Measurements from ENCODE around the gene TRPM3.

TRPM3 gene

DNA sequence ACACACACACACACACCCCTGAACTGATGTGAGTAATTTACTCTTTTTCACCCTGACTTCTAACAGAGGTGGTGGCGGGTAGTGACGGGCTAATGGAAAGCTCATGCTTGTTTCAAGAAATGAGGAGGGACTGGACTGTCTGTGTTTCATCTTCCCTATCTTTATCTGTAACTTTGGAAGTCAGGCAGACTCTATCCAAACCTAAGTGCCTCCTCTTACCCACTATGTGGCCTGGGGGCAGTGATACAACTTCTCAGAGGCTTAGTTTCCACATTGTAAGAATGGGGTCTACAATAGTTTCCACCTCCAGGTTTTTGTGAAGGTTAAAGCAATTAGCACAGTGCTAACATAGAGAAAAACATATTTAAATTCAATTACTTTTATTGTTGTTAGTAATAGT is 5.9 kb upstream of the TRPM3 start:
- Histone ChIP-seq H3K18ac (ENCODE audit: low read length) (no peak overlapping the region), H3K4ac (ENCODE audit: low read depth, low read length) (no peak overlapping the region), H2BK5ac (ENCODE audit: low read depth, low read length, poor library complexity) (no peak overlapping the region), H3K9ac (ENCODE audit: low read length) (no peak overlapping the region), H3K36me3 (ENCODE audit: control insufficient read depth in 1 of 2, insufficient read depth in 2 of 2, low read length in 2 of 2) (no peaks in the 10 kb centered on the region), H3K79me1 (ENCODE audit: low read length) (no peaks in the 10 kb centered on the region), H2AK5ac (ENCODE audit: low read length) (no peak overlapping the region), H2AFZ (ENCODE audit: insufficient read depth, low read length, poor library complexity) (no peak overlapping the region), H3K4me1 (ENCODE audit: control insufficient read depth in 1 of 2, insufficient read depth in 2 of 2, low read length in 2 of 2) (peaks cover 0 to 3% of the 10 kb centered on the region in 2 experiments), H3K14ac (ENCODE audit: low read length) (no peak overlapping the region), H2BK120ac (ENCODE audit: insufficient read depth, low read length, poor library complexity) (no peak overlapping the region), H3K23ac (ENCODE audit: low read length) (no peak overlapping the region), H2BK12ac (ENCODE audit: low read length) (no peak overlapping the region), H4K8ac (ENCODE audit: low read depth, low read length) (no peak overlapping the region), H3K27ac (ENCODE audit: low read depth, low read length) (no peak overlapping the region), H3K79me2 (ENCODE audit: control insufficient read depth, insufficient read depth, low read length, poor library complexity) (no peaks in the 10 kb centered on the region), H3K9me3 (ENCODE audit: insufficient read depth, low read depth, low read length) (no peaks in the 10 kb centered on the region), H4K12ac (ENCODE audit: low read depth, low read length) (no peak overlapping the region), H3K4me3 (ENCODE audit: low read depth, low read length) (no peak overlapping the region), H3K27me3 (ENCODE audit: insufficient read depth, low read length) (no peaks in the 10 kb centered on the region), H4K91ac (ENCODE audit: low read depth, low read length) (no peak overlapping the region), H3K4me2 (ENCODE audit: low read length) (no peak overlapping the region)
- DNase-seq, result no peak
- no CpG with 5 or more reads among the region's 2 CpGs for WGBS (ENCODE audit: extremely low coverage, insufficient coverage, insufficient read length)

DNA sequence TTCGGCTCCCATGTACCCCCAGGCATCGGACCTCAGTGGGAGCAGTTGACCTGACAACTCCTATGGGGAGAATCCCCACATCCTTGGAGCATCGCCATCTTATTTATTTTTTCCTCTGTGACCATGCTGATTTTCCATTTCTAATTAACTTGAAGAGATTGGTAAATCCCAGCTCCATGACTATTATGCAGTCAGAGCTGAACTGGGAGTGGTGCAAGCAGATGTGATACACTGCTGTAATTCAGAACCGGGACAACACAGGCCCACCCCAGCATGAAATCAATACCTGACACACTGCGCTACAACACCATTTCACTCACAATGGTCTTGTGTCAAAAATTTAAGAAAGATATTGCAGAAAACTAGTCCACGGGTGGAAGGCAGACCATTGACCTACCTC is 1.0 kb upstream of the TRPM3 start:
- Histone ChIP-seq H3K27me3 (ENCODE audit: insufficient read depth, low read length) (no peaks in the 10 kb centered on the region), H3K27ac (ENCODE audit: low read depth, low read length) (no peak overlapping the region), H3K23ac (ENCODE audit: low read length) (no peak overlapping the region), H2BK5ac (ENCODE audit: low read depth, low read length, poor library complexity) (no peak overlapping the region), H3K4me3 (ENCODE audit: low read depth, low read length) (no peak overlapping the region), H3K9me3 (ENCODE audit: insufficient read depth, low read depth, low read length) (no peaks in the 10 kb centered on the region), H4K12ac (ENCODE audit: low read depth, low read length) (no peak overlapping the region), H3K4ac (ENCODE audit: low read depth, low read length) (no peak overlapping the region), H3K18ac (ENCODE audit: low read length) (no peak overlapping the region), H3K9ac (ENCODE audit: low read length) (no peak overlapping the region), H4K91ac (ENCODE audit: low read depth, low read length) (peak overlapping the region; percentile 73), H2BK12ac (ENCODE audit: low read length) (peak overlapping the region; percentile 76), H2AFZ (ENCODE audit: insufficient read depth, low read length, poor library complexity) (no peak overlapping the region), H3K36me3 (ENCODE audit: control insufficient read depth in 1 of 2, insufficient read depth in 2 of 2, low read length in 2 of 2) (no peaks in the 10 kb centered on the region), H2BK120ac (ENCODE audit: insufficient read depth, low read length, poor library complexity) (peak overlapping the region; percentile 43), H2AK5ac (ENCODE audit: low read length) (no peak overlapping the region), H4K8ac (ENCODE audit: low read depth, low read length) (no peak overlapping the region), H3K79me2 (ENCODE audit: control insufficient read depth, insufficient read depth, low read length, poor library complexity) (no peaks in the 10 kb centered on the region), H3K4me1 (ENCODE audit: control insufficient read depth in 1 of 2, insufficient read depth in 2 of 2, low read length in 2 of 2) (peaks cover 7 to 13% of the 10 kb centered on the region in 2 experiments), H3K14ac (ENCODE audit: low read length) (no peak overlapping the region), H3K4me2 (ENCODE audit: low read length) (no peak overlapping the region), H3K79me1 (ENCODE audit: low read length) (peaks cover 2% of the 10 kb centered on the region)
- no peak for DNase-seq
- no CpG with 5 or more reads among the region's 6 CpGs for WGBS (ENCODE audit: extremely low coverage, insufficient coverage, insufficient read length)

GRCh38 chr9:71122022-71122275 is 528 bp upstream of the TRPM3 start:
- H2BK12ac ChIP-seq (ENCODE audit: low read length), result no peak overlapping the region
- DNase-seq, result no peak
- H2BK120ac ChIP-seq (ENCODE audit: insufficient read depth, low read length, poor library complexity), result no peak overlapping the region
- no peaks in the 10 kb centered on the region for H3K36me3 ChIP-seq (ENCODE audit: control insufficient read depth in 1 of 2, insufficient read depth in 2 of 2, low read length in 2 of 2)
- H3K4me3 ChIP-seq (ENCODE audit: low read depth, low read length), result no peak overlapping the region
- H3K27me3 ChIP-seq (ENCODE audit: insufficient read depth, low read length), result no peaks in the 10 kb centered on the region
- H2BK5ac ChIP-seq (ENCODE audit: low read depth, low read length, poor library complexity), result no peak overlapping the region
- peak overlapping the region; percentile 30 for H3K4me2 ChIP-seq (ENCODE audit: low read length)
- no peaks in the 10 kb centered on the region for H3K79me2 ChIP-seq (ENCODE audit: control insufficient read depth, insufficient read depth, low read length, poor library complexity)
- no peak overlapping the region for H3K9ac ChIP-seq (ENCODE audit: low read length)
- H2AFZ ChIP-seq (ENCODE audit: insufficient read depth, low read length, poor library complexity), result no peak overlapping the region
- H3K27ac ChIP-seq (ENCODE audit: low read depth, low read length), result no peak overlapping the region
- no peak overlapping the region for H2AK5ac ChIP-seq (ENCODE audit: low read length)
- H3K14ac ChIP-seq (ENCODE audit: low read length), result no peak overlapping the region
- H4K91ac ChIP-seq (ENCODE audit: low read depth, low read length), result no peak overlapping the region
- peaks cover 2% of the 10 kb centered on the region for H3K79me1 ChIP-seq (ENCODE audit: low read length)
- WGBS (ENCODE audit: extremely low coverage, insufficient coverage, insufficient read length), result no CpG with 5 or more reads among the region's 1 CpG
- H3K9me3 ChIP-seq (ENCODE audit: insufficient read depth, low read depth, low read length), result no peaks in the 10 kb centered on the region
- no peak overlapping the region for H3K4ac ChIP-seq (ENCODE audit: low read depth, low read length)
- H3K23ac ChIP-seq (ENCODE audit: low read length), result no peak overlapping the region
- H4K12ac ChIP-seq (ENCODE audit: low read depth, low read length), result no peak overlapping the region
- H4K8ac ChIP-seq (ENCODE audit: low read depth, low read length), result no peak overlapping the region
- peaks cover 7 to 10% of the 10 kb centered on the region in 2 experiments for H3K4me1 ChIP-seq (ENCODE audit: control insufficient read depth in 1 of 2, insufficient read depth in 2 of 2, low read length in 2 of 2)
- H3K18ac ChIP-seq (ENCODE audit: low read length), result no peak overlapping the region

GRCh38 chr9:71120501-71121247 is 747 bp downstream of the TRPM3 start:
- Histone ChIP-seq H3K4me3 (ENCODE audit: low read depth, low read length) (no peak overlapping the region), H3K27ac (ENCODE audit: low read depth, low read length) (no peak overlapping the region), H3K14ac (ENCODE audit: low read length) (no peak overlapping the region), H2BK120ac (ENCODE audit: insufficient read depth, low read length, poor library complexity) (no peak overlapping the region), H3K4ac (ENCODE audit: low read depth, low read length) (no peak overlapping the region), H4K91ac (ENCODE audit: low read depth, low read length) (no peak overlapping the region), H3K23ac (ENCODE audit: low read length) (no peak overlapping the region), H3K4me2 (ENCODE audit: low read length) (peak overlapping the region; percentile 48), H3K9me3 (ENCODE audit: insufficient read depth, low read depth, low read length) (no peaks in the 10 kb centered on the region), H3K27me3 (ENCODE audit: insufficient read depth, low read length) (no peaks in the 10 kb centered on the region), H4K8ac (ENCODE audit: low read depth, low read length) (no peak overlapping the region), H2AK5ac (ENCODE audit: low read length) (no peak overlapping the region), H2BK12ac (ENCODE audit: low read length) (no peak overlapping the region), H3K36me3 (ENCODE audit: control insufficient read depth in 1 of 2, insufficient read depth in 2 of 2, low read length in 2 of 2) (no peaks in the 10 kb centered on the region), H3K79me1 (ENCODE audit: low read length) (peaks cover 2% of the 10 kb centered on the region), H4K12ac (ENCODE audit: low read depth, low read length) (no peak overlapping the region), H3K9ac (ENCODE audit: low read length) (no peak overlapping the region), H3K79me2 (ENCODE audit: control insufficient read depth, insufficient read depth, low read length, poor library complexity) (no peaks in the 10 kb centered on the region), H3K18ac (ENCODE audit: low read length) (no peak overlapping the region), H2BK5ac (ENCODE audit: low read depth, low read length, poor library complexity) (no peak overlapping the region), H3K4me1 (ENCODE audit: control insufficient read depth in 1 of 2, insufficient read depth in 2 of 2, low read length in 2 of 2) (peaks cover 7 to 10% of the 10 kb centered on the region in 2 experiments), H2AFZ (ENCODE audit: insufficient read depth, low read length, poor library complexity) (no peak overlapping the region)
- DNase-seq, result no peak
- no CpG with 5 or more reads among the region's 11 CpGs for WGBS (ENCODE audit: extremely low coverage, insufficient coverage, insufficient read length)
